ENCODE data around the gene WDR81.
"Not testable (repeated sequence)": the region's sequence is repeated elsewhere in the genome, so short reads cannot be mapped to it uniquely, and the experiment has no call there.

The WDR81 gene

GRCh38 chr17:1713878-1714426, 10.6 kb upstream of the WDR81 start:
- DNase-seq: no peak

- peak; percentile 29 for DNase-seq
Measured at GRCh38 chr17:1714427-1714979, 10.0 kb upstream of the WDR81 start.

- peak; percentile 62 for DNase-seq
Measured at GRCh38 chr17:1714980-1715802, 9.3 kb upstream of the WDR81 start.

- DNase-seq: no peak
Measured at GRCh38 chr17:1715803-1716075, 8.8 kb upstream of the WDR81 start.

GRCh38 chr17:1716076-1716911, 8.2 kb upstream of the WDR81 start:
- peak; percentile 100 for DNase-seq

GRCh38 chr17:1716912-1717695, 7.4 kb upstream of the WDR81 start:
- peak; percentile 98 for DNase-seq

GRCh38 chr17:1718362-1719165, 5.9 kb upstream of the WDR81 start:
- DNase-seq: no peak

- DNase-seq: peak; percentile 73
Measured at GRCh38 chr17:1720856-1721386, 3.6 kb upstream of the WDR81 start.

GRCh38 chr17:1722022-1722421, 2.5 kb upstream of the WDR81 start:
- DNase-seq: not testable (repeated sequence)

- DNase-seq: no peak
Measured at GRCh38 chr17:1724869-1725641, 551 bp downstream of the WDR81 start.

- no peak for DNase-seq
Measured at GRCh38 chr17:1725642-1726511, 1.4 kb downstream of the WDR81 start.

- no peak for DNase-seq
Measured at GRCh38 chr17:1726626-1727257, 2.2 kb downstream of the WDR81 start.

GRCh38 chr17:1727258-1727789, 2.8 kb downstream of the WDR81 start:
- no peak for DNase-seq

GRCh38 chr17:1727876-1728630, 3.5 kb downstream of the WDR81 start:
- no peak for DNase-seq

GRCh38 chr17:1729966-1730325, 5.4 kb downstream of the WDR81 start:
- no peak for DNase-seq

- no peak for DNase-seq
Measured at GRCh38 chr17:1730326-1731193, 6.1 kb downstream of the WDR81 start.

GRCh38 chr17:1731194-1731506, 6.6 kb downstream of the WDR81 start:
- DNase-seq: no peak
